Measurements from ENCODE around the gene RTP5.
A peak's percentile ranks its signal among the peaks of the same experiment; 100 is the strongest.

RTP5 gene

GRCh38 chr2:241858206-241859016 is 11.1 kb upstream of the RTP5 start, which contains the start of gene PDCD1:
TSS of gene PDCD1 (minus strand) at chr2:241858894. CDS start at chr2:241858838, 56 bp downstream.
- peak; percentile 71 for DNase-seq

- no peak for DNase-seq
These were observed 10.5 kb upstream of the RTP5 start for GRCh38 chr2:241859017-241859435.

- peak; percentile 47 for DNase-seq
These were observed 9.9 kb upstream of the RTP5 start for GRCh38 chr2:241859436-241860183.

GRCh38 chr2:241860184-241861078 is 9.1 kb upstream of the RTP5 start:
- DNase-seq: no peak

GRCh38 chr2:241861264-241861663 is 8.3 kb upstream of the RTP5 start:
- no peak for DNase-seq

GRCh38 chr2:241862093-241862492 is 7.4 kb upstream of the RTP5 start:
- no peak for DNase-seq

- no peak for DNase-seq
These were observed 6.6 kb upstream of the RTP5 start for GRCh38 chr2:241862775-241863535.

- peak; percentile 55 for DNase-seq
These were observed 6.0 kb upstream of the RTP5 start for GRCh38 chr2:241863536-241863954.

GRCh38 chr2:241864168-241864849 is 5.2 kb upstream of the RTP5 start:
- DNase-seq: no peak

- DNase-seq: no peak
These were observed 4.7 kb upstream of the RTP5 start for GRCh38 chr2:241864850-241865213.

- DNase-seq: no peak
These were observed 4.0 kb upstream of the RTP5 start for GRCh38 chr2:241865416-241865956.

GRCh38 chr2:241865957-241866789 is 3.4 kb upstream of the RTP5 start:
- DNase-seq: no peak

- DNase-seq: no peak
These were observed 2.5 kb upstream of the RTP5 start for GRCh38 chr2:241866790-241867645.

- peak; percentile 64 for DNase-seq
These were observed 1.6 kb upstream of the RTP5 start for GRCh38 chr2:241867776-241868420.

GRCh38 chr2:241868661-241869081 is 858 bp upstream of the RTP5 start:
- DNase-seq: peak; percentile 38

- DNase-seq: no peak
These were observed 582 bp downstream of the RTP5 start for GRCh38 chr2:241870081-241870541.

- peak; percentile 60 for DNase-seq
These were observed 1.3 kb downstream of the RTP5 start for GRCh38 chr2:241870611-241871537.

All from CD4-positive, alpha-beta T cell treated with Interleukin-12 subunit alpha and Interleukin-12 subunit beta, for 1 hour (primary cell).